CD4-positive, alpha-beta memory T cell (primary cell): ENCODE results near the gene ZNF14. TPM values are rescaled to one million over a fixed set of nuclear protein-coding genes. Genes with fewer than 3 reads are reported as not detected.

Experiments used
- CTCF ChIA-PET: fragments of 350-600 bp; sonication (Branson Sonifier 250); formaldehyde crosslinking; loops from one replicate; lab custom pipeline; 2021; ENCODE audit warnings: inconsistent platforms; ENCODE audit not compliant: partially characterized antibody; lab: Charles Lee
- POLR2A ChIA-PET: fragments of 350-600 bp; sonication (Branson Sonifier 250); formaldehyde crosslinking; loops from one replicate; lab custom pipeline; 2021; ENCODE audit not compliant: partially characterized antibody; lab: Charles Lee
- DNase-seq, 5 donors: peaks; one replicate each; pipeline versions ENCODE4 v3.0.0 to v3.0.0-alpha.2; 2020 to 2022; ENCODE audit warnings: mixed read lengths in 1 of 5
- H3K27ac ChIP-seq: one replicate; pipeline ENCODE4 v1.7.0; 2013; ENCODE audit warnings: low read depth, low read length
- H3K27me3 ChIP-seq: 2 replicates; pipeline ENCODE4 v1.7.0; 2013; ENCODE audit warnings: mild to moderate bottlenecking, low read length, moderate library complexity; ENCODE audit not compliant: insufficient read depth
- H3K36me3 ChIP-seq: 2 replicates; pipeline ENCODE4 v1.7.0; 2013; ENCODE audit warnings: mild to moderate bottlenecking, low read length, moderate library complexity; ENCODE audit not compliant: insufficient read depth
- H3K4me1 ChIP-seq: 2 replicates; pipeline ENCODE4 v1.7.0; 2013; ENCODE audit warnings: mild to moderate bottlenecking, low read length, moderate library complexity; ENCODE audit not compliant: insufficient read depth
- H3K4me3 ChIP-seq, 2 donors: one replicate each; pipeline ENCODE4 v1.7.0; 2013; ENCODE audit warnings: low read length in 2 of 2, mild to moderate bottlenecking in 1 of 2
- H3K9me3 ChIP-seq, 2 donors: one replicate each; pipeline ENCODE4 v1.7.0; 2013; ENCODE audit warnings: low read length in 2 of 2, control low read depth in 1 of 2; ENCODE audit not compliant: control insufficient read depth in 1 of 2
- H3K27ac Mint-ChIP-seq, 7 donors: one replicate each; pipeline ENCODE4 v1.8.0; 2020 to 2021; ENCODE audit warnings: mixed read lengths in 7 of 7, mild to moderate bottlenecking in 6 of 7, inconsistent platforms in 3 of 7, moderate library complexity in 3 of 7
- H3K27me3 Mint-ChIP-seq, 2 donors: one replicate each; pipeline ENCODE4 v1.8.0; 2020 to 2021; ENCODE audit warnings: mixed read lengths in 2 of 2
- H3K36me3 Mint-ChIP-seq, 2 donors: one replicate each; pipeline ENCODE4 v1.8.0; 2020 to 2021; ENCODE audit warnings: mixed read lengths in 2 of 2, inconsistent platforms in 1 of 2, mild to moderate bottlenecking in 1 of 2
- H3K4me1 Mint-ChIP-seq, 4 donors: one replicate each; pipeline ENCODE4 v1.8.0; 2020 to 2021; ENCODE audit warnings: mixed read lengths in 4 of 4, mild to moderate bottlenecking in 1 of 4
- H3K4me3 Mint-ChIP-seq, 8 donors: one replicate each; pipeline ENCODE4 v1.8.0; 2020 to 2021; ENCODE audit warnings: mixed read lengths in 8 of 8, mild to moderate bottlenecking in 7 of 8, moderate library complexity in 6 of 8, inconsistent platforms in 3 of 8
- H3K9me3 Mint-ChIP-seq, 8 donors: one replicate each; pipeline ENCODE4 v1.8.0; 2020 to 2021; ENCODE audit warnings: mixed read lengths in 8 of 8, mild to moderate bottlenecking in 5 of 8, inconsistent platforms in 3 of 8, moderate library complexity in 1 of 8
- intact Hi-C: fragments of 100-400 bp; cut with micrococcal nuclease; formaldehyde crosslinking; loops from one replicate; pipeline ENCODE4 v1.15.1; 2023
- polyA plus RNA-seq, 2 donors: library from polyadenylated mRNA; unstranded; fragments of 300-500 nt; fragmentation: Illumina TruSeq; gene quantifications; one replicate each; pipeline ENCODE4 v1.2.3, GENCODE V29; 2021
- total RNA-seq, 2 experiments: library from RNA; stranded (reverse); gene quantifications; one replicate each; pipeline ENCODE4 v1.2.3, GENCODE V29; 2021

Gene ZNF14
- total and polyA plus RNA-seq, 4 experiments from 2014 or later, result 13.9 to 32.2 (median 26.9) TPM

GRCh38 chr19:19663256-19664120 lies 69.4 kb downstream of the ZNF14 start, which contains the start of gene ATP13A1:
TSS of gene ATP13A1 (minus strand) at chr19:19663676. CDS start at chr19:19663666, 10 bp downstream.
- no peaks in the 10 kb centered on the region for H3K27me3 Mint-ChIP-seq
- peak within 1 kb of the TSS; percentile 78 to 89 for H3K4me3 ChIP-seq
- H3K27me3 ChIP-seq, result no peaks in the 10 kb centered on the region
- H3K27ac Mint-ChIP-seq, result peak within 1 kb of the TSS; percentile 95 to 99 (median 98)
- peak within 1 kb of the TSS; percentile 89 for H3K27ac ChIP-seq
- no peaks in the 10 kb centered on the region for H3K9me3 ChIP-seq
- H3K4me1 Mint-ChIP-seq, result peaks cover 24 to 51% (median 38%) of the 10 kb centered on the region in 4 donors
- POLR2A ChIA-PET, result interaction anchor here (0.6 to 8.2 kb wide), 34 partner anchors 8 to 389 kb away, joined by 3 to 135 read pairs (median 4); partner anchors contain the start of genes GMIP, LPAR2, PBX4 and ZNF14
- intact Hi-C loops, result loop anchor here (1.0 to 10.0 kb wide), 9 partner anchors 21 to 471 kb away; partner anchors contain the start of genes BORCS8, GATAD2A, GMIP and LPAR2
- DNase-seq, result peak; percentile 95 to 98 (median 96)
- peaks cover 18% of the 10 kb centered on the region for H3K36me3 ChIP-seq
- H3K9me3 Mint-ChIP-seq, result peaks cover 0 to 9% (median 2%) of the 10 kb centered on the region in 8 donors
- CTCF ChIA-PET, result interaction anchor here (1.4 to 4.2 kb wide), 4 partner anchors 14 to 131 kb away, joined by 3 to 12 read pairs (median 7); partner anchors contain the start of gene GMIP
- H3K36me3 Mint-ChIP-seq, result peaks cover 8 to 39% of the 10 kb centered on the region in 2 donors
- H3K4me3 Mint-ChIP-seq, result peak within 1 kb of the TSS; percentile 92 to 96 (median 93)
- H3K4me1 ChIP-seq, result peaks cover 58% of the 10 kb centered on the region

- peaks cover 0 to 5% (median 0%) of the 10 kb centered on the region in 8 donors for H3K9me3 Mint-ChIP-seq
- CTCF ChIA-PET, result interaction anchor here (1.4 to 4.2 kb wide), 4 partner anchors 14 to 131 kb away, joined by 3 to 12 read pairs (median 7); partner anchors contain the start of gene GMIP
- intact Hi-C loops, result loop anchor here (1.0 to 10.0 kb wide), 8 partner anchors 20 to 470 kb away; partner anchors contain the start of genes BORCS8, GATAD2A, GMIP and LPAR2
These were observed 70.0 kb downstream of the ZNF14 start for GRCh38 chr19:19662871-19663255.

GRCh38 chr19:19662344-19662743 lies 70.6 kb downstream of the ZNF14 start:
- Histone ChIP-seq H3K4me1 (peaks cover 50% of the 10 kb centered on the region), H3K4me3 (peak overlapping the region; percentile 78 to 89), H3K27me3 (no peaks in the 10 kb centered on the region), H3K27ac (peak overlapping the region; percentile 89), H3K36me3 (peaks cover 29% of the 10 kb centered on the region), H3K9me3 (no peaks in the 10 kb centered on the region)
- ChIA-PET CTCF (interaction anchor here (1.0 to 4.2 kb wide), 7 partner anchors 12 to 130 kb away, joined by 3 to 12 read pairs (median 4); partner anchors contain the start of gene GMIP), POLR2A (interaction anchor here (0.9 to 8.2 kb wide), 24 partner anchors 11 to 239 kb away, joined by 3 to 135 read pairs (median 10); partner anchors contain the start of genes GMIP, LPAR2, NDUFA13 and PBX4)
- H3K4me1 Mint-ChIP-seq, result peaks cover 25 to 46% (median 33%) of the 10 kb centered on the region in 4 donors
- no peaks in the 10 kb centered on the region for H3K27me3 Mint-ChIP-seq
- intact Hi-C loops, result loop anchor here (2.0 to 10.0 kb wide), 5 partner anchors 20 to 470 kb away; partner anchors contain the start of genes BORCS8, GATAD2A, GMIP and PBX4
- peaks cover 18 to 44% of the 10 kb centered on the region in 2 donors for H3K36me3 Mint-ChIP-seq
- peak overlapping the region; percentile 89 to 96 (median 92) for H3K4me3 Mint-ChIP-seq
- DNase-seq, result no peak
- H3K27ac Mint-ChIP-seq, result peak overlapping the region; percentile 91 to 99 (median 95)
- H3K9me3 Mint-ChIP-seq, result peaks cover 0 to 5% (median 0%) of the 10 kb centered on the region in 8 donors

More at GRCh38 chr19:19662871-19663255, 70.0 kb downstream of the ZNF14 start:
- Histone ChIP-seq H3K4me3 (peak overlapping the region; percentile 78 to 89), H3K36me3 (peaks cover 24% of the 10 kb centered on the region), H3K27me3 (no peaks in the 10 kb centered on the region), H3K27ac (peak overlapping the region; percentile 89), H3K9me3 (no peaks in the 10 kb centered on the region), H3K4me1 (peaks cover 56% of the 10 kb centered on the region)
- POLR2A ChIA-PET, result interaction anchor here (0.6 to 8.2 kb wide), 29 partner anchors 12 to 389 kb away, joined by 3 to 135 read pairs (median 6); partner anchors contain the start of genes GMIP, LPAR2, NDUFA13 and PBX4
- H3K36me3 Mint-ChIP-seq, result peaks cover 14 to 40% of the 10 kb centered on the region in 2 donors
- DNase-seq, result no peak
- peak overlapping the region; percentile 89 to 96 (median 92) for H3K4me3 Mint-ChIP-seq
- H3K27ac Mint-ChIP-seq, result peak overlapping the region; percentile 91 to 99 (median 95)
- no peaks in the 10 kb centered on the region for H3K27me3 Mint-ChIP-seq
- peaks cover 25 to 51% (median 35%) of the 10 kb centered on the region in 4 donors for H3K4me1 Mint-ChIP-seq

GRCh38 chr19:19661675-19662251 lies 71.1 kb downstream of the ZNF14 start:
- H3K9me3 ChIP-seq, result no peaks in the 10 kb centered on the region
- H3K36me3 Mint-ChIP-seq, result peaks cover 21 to 49% of the 10 kb centered on the region in 2 donors
- peak overlapping the region; percentile 91 to 99 (median 95) for H3K27ac Mint-ChIP-seq
- H3K27me3 Mint-ChIP-seq, result no peaks in the 10 kb centered on the region
- peaks cover 0 to 3% (median 0%) of the 10 kb centered on the region in 8 donors for H3K9me3 Mint-ChIP-seq
- intact Hi-C loops, result loop anchor here (2.0 to 10.0 kb wide), 5 partner anchors 19 to 469 kb away; partner anchors contain the start of genes BORCS8, GATAD2A, GMIP and PBX4
- peaks cover 23 to 42% (median 30%) of the 10 kb centered on the region in 4 donors for H3K4me1 Mint-ChIP-seq
- peak overlapping the region; percentile 78 to 89 for H3K4me3 ChIP-seq
- H3K36me3 ChIP-seq, result peaks cover 35% of the 10 kb centered on the region
- peaks cover 45% of the 10 kb centered on the region for H3K4me1 ChIP-seq
- peak overlapping the region; percentile 89 for H3K27ac ChIP-seq
- ChIA-PET CTCF (interaction anchor here (1.0 to 4.2 kb wide), 7 partner anchors 11 to 130 kb away, joined by 3 to 12 read pairs (median 4); partner anchors contain the start of gene GMIP), POLR2A (interaction anchor here (0.9 to 5.7 kb wide), 16 partner anchors 9 to 239 kb away, joined by 3 to 42 read pairs (median 14); partner anchors contain the start of genes GMIP, LPAR2, NDUFA13 and TSSK6)
- no peaks in the 10 kb centered on the region for H3K27me3 ChIP-seq
- H3K4me3 Mint-ChIP-seq, result peak overlapping the region; percentile 89 to 96 (median 92)
- peak; percentile 54 to 77 (median 67) for DNase-seq

- peaks cover 41% of the 10 kb centered on the region for H3K36me3 ChIP-seq
- intact Hi-C loops, result loop anchor here (5.0 to 10.0 kb wide), 2 partner anchors 44 to 256 kb away; partner anchors contain the start of genes GATAD2A and PBX4
- POLR2A ChIA-PET, result interaction anchor here (0.9 to 5.7 kb wide), 13 partner anchors 8 to 240 kb away, joined by 3 to 42 read pairs (median 13); partner anchors contain the start of genes GMIP, ZNF101, ZNF253 and ZNF506
- peak overlapping the region; percentile 89 for H3K27ac ChIP-seq
- Mint-ChIP-seq H3K36me3 (peaks cover 26 to 53% of the 10 kb centered on the region in 2 donors), H3K9me3 (no peaks in the 10 kb centered on the region), H3K4me1 (peaks cover 23 to 39% (median 28%) of the 10 kb centered on the region in 4 donors), H3K27ac (peak overlapping the region; percentile 91 to 99 (median 95)), H3K27me3 (no peaks in the 10 kb centered on the region), H3K4me3 (peak overlapping the region; percentile 89 to 96 (median 92))
- H3K4me1 ChIP-seq, result peaks cover 42% of the 10 kb centered on the region
- DNase-seq, result no peak
- no peaks in the 10 kb centered on the region for H3K9me3 ChIP-seq
- peak overlapping the region in 1 of 2 donors; percentile 78 for H3K4me3 ChIP-seq
- no peaks in the 10 kb centered on the region for H3K27me3 ChIP-seq
- CTCF ChIA-PET, result interaction anchor here (1.0 to 4.2 kb wide), 5 partner anchors 10 to 129 kb away, joined by 3 to 12 read pairs (median 4); partner anchors contain the start of gene GMIP
These were observed 71.7 kb downstream of the ZNF14 start for GRCh38 chr19:19661141-19661674.
